WTC11 (cell line): ENCODE results near the gene COPE. TPM values are rescaled to one million over a fixed set of nuclear protein-coding genes. Genes with fewer than 3 reads are reported as not detected.

Experiments
- ATAC-seq: fragments of 200-7000 bp; cut with Tn5 transposase; 2 replicates; pipeline ENCODE4 v1.10.0; 2021; ENCODE audit warnings: mild to moderate bottlenecking, moderate library complexity
- CTCF ChIA-PET: fragments of 300-600 bp; sonication (Branson Sonifier 250); formaldehyde crosslinking; loops from one replicate; lab custom pipeline; 2021; ENCODE audit warnings: antibody characterized with exemption; lab: Charles Lee
- POLR2A ChIA-PET: fragments of 350-600 bp; sonication (Branson Sonifier 250); formaldehyde crosslinking; loops from one replicate; lab custom pipeline; 2021; ENCODE audit warnings: antibody characterized with exemption; lab: Charles Lee
- DNase-seq: peaks from one replicate; pipeline ENCODE4 v3.0.0; 2021; ENCODE audit warnings: low spot score
- H3K27ac Mint-ChIP-seq: 2 replicates; pipeline ENCODE4 v1.8.0; 2021; ENCODE audit warnings: mixed read lengths
- H3K27me3 Mint-ChIP-seq: 2 replicates; pipeline ENCODE4 v1.8.0; 2021; ENCODE audit warnings: low read depth, mild to moderate bottlenecking, moderate library complexity, mixed read lengths
- H3K36me3 Mint-ChIP-seq: 2 replicates; pipeline ENCODE4 v1.8.0; 2021; ENCODE audit warnings: mixed read lengths
- H3K4me1 Mint-ChIP-seq: 2 replicates; pipeline ENCODE4 v1.8.0; 2022; ENCODE audit warnings: mixed read lengths
- H3K4me3 Mint-ChIP-seq: 2 replicates; pipeline ENCODE4 v1.8.0; 2021; ENCODE audit warnings: mild to moderate bottlenecking, moderate library complexity, mixed read lengths
- H3K9me3 Mint-ChIP-seq: 2 replicates; pipeline ENCODE4 v1.8.0; 2021; ENCODE audit warnings: mixed read lengths
- ATF1 ChIP-seq: sonication (generic); formaldehyde crosslinking; IDR thresholded peaks from 2 replicates; pipeline ENCODE4 v1.8.1; 2023; ENCODE audit warnings: mild to moderate bottlenecking, moderate library complexity, missing genetic modification reagents
- GABPB1 ChIP-seq: sonication (generic); formaldehyde crosslinking; IDR thresholded peaks from 2 replicates; pipeline ENCODE4 v1.8.1; 2023; ENCODE audit warnings: mild to moderate bottlenecking, missing genetic modification reagents
- HMGA2 ChIP-seq: fragments of 250-450 bp; sonication (Bioruptor Pico); IDR thresholded peaks from 2 replicates; pipeline ENCODE4 v1.4.0; 2021; ENCODE audit warnings: mild to moderate bottlenecking, moderate library complexity
- MXD4 ChIP-seq: fragments of 250-450 bp; sonication (Bioruptor Pico); IDR thresholded peaks from 2 replicates; pipeline ENCODE4 v1.8.0; 2021; ENCODE audit warnings: mild to moderate bottlenecking, moderate library complexity, borderline replicate concordance
- NFATC4 ChIP-seq: fragments of 250-450 bp; sonication (Bioruptor Pico); IDR thresholded peaks from 2 replicates; pipeline ENCODE4 v1.9.0; 2021; ENCODE audit warnings: mild to moderate bottlenecking
- OVOL2 ChIP-seq: fragments of 250-450 bp; sonication (Bioruptor Pico); IDR thresholded peaks from 2 replicates; pipeline ENCODE4 v1.9.0; 2021; ENCODE audit warnings: mild to moderate bottlenecking, borderline replicate concordance
- SMAD3 ChIP-seq: sonication (generic); formaldehyde crosslinking; IDR thresholded peaks from 2 replicates; pipeline ENCODE4 v1.8.0; 2022; ENCODE audit warnings: missing genetic modification reagents, mild to moderate bottlenecking, borderline replicate concordance
- TCF7 ChIP-seq: sonication (generic); formaldehyde crosslinking; IDR thresholded peaks from 2 replicates; pipeline ENCODE4 v1.8.0; 2022; ENCODE audit warnings: mild to moderate bottlenecking, low read depth, missing genetic modification reagents, moderate library complexity
- TEAD4 ChIP-seq: sonication (generic); formaldehyde crosslinking; IDR thresholded peaks from 2 replicates; pipeline ENCODE4 v1.8.0; 2022; ENCODE audit warnings: mild to moderate bottlenecking, missing genetic modification reagents
- ZNF138 ChIP-seq: sonication (generic); formaldehyde crosslinking; conservative IDR thresholded peaks from 2 replicates; pipeline ENCODE4 v1.8.1; 2022; ENCODE audit warnings: mild to moderate bottlenecking, moderate library complexity, missing genetic modification reagents
- ZNF263 ChIP-seq: sonication (generic); formaldehyde crosslinking; IDR thresholded peaks from 2 replicates; pipeline ENCODE4 v1.8.1; 2022; ENCODE audit warnings: low read depth, mild to moderate bottlenecking, moderate library complexity, missing genetic modification reagents
- ZNF317 ChIP-seq: sonication (generic); formaldehyde crosslinking; IDR thresholded peaks from 2 replicates; pipeline ENCODE4 v1.8.1; 2023; ENCODE audit warnings: low read depth, mild to moderate bottlenecking, moderate library complexity, missing genetic modification reagents, borderline replicate concordance
- ZNF416 ChIP-seq: fragments of 250-450 bp; sonication (Bioruptor Pico); IDR thresholded peaks from 2 replicates; pipeline ENCODE4 v1.9.0; 2021; ENCODE audit warnings: mild to moderate bottlenecking, inconsistent platforms
- ZNF671 ChIP-seq: fragments of 250-450 bp; sonication (Bioruptor Pico); IDR thresholded peaks from 2 replicates; pipeline ENCODE4 v1.8.0; 2021; ENCODE audit warnings: mild to moderate bottlenecking
- total RNA-seq: library from RNA; stranded (reverse); gene quantifications from 3 replicates; pipeline ENCODE4 v1.2.3, GENCODE V29; 2021
- TF ChIP-seq, protein P1 (sequence below): sonication (generic); formaldehyde crosslinking; IDR thresholded peaks from 2 replicates; pipeline ENCODE4 v1.8.0; 2022; ENCODE audit warnings: mild to moderate bottlenecking, missing genetic modification reagents
- TF ChIP-seq, protein P2 (sequence below): sonication (generic); formaldehyde crosslinking; IDR thresholded peaks from 2 replicates; pipeline ENCODE4 v1.8.0; 2022; ENCODE audit warnings: mild to moderate bottlenecking, missing genetic modification reagents
- TF ChIP-seq, protein P3 (sequence below): sonication (generic); formaldehyde crosslinking; IDR thresholded peaks from 2 replicates; pipeline ENCODE4 v1.8.0; 2022; ENCODE audit warnings: mild to moderate bottlenecking, missing genetic modification reagents
- TF ChIP-seq, protein P4 (sequence below): sonication (generic); formaldehyde crosslinking; IDR thresholded peaks from 2 replicates; pipeline ENCODE4 v1.8.1; 2022; ENCODE audit warnings: low read depth, missing genetic modification reagents, borderline replicate concordance
- TF ChIP-seq, protein P5 (sequence below): sonication (generic); formaldehyde crosslinking; conservative IDR thresholded peaks from 2 replicates; pipeline ENCODE4 v1.8.1; 2022; ENCODE audit warnings: mild to moderate bottlenecking, missing genetic modification reagents
- TF ChIP-seq, protein P6 (sequence below): sonication (generic); formaldehyde crosslinking; IDR thresholded peaks from 2 replicates; pipeline ENCODE4 v1.8.0; 2023; ENCODE audit warnings: missing genetic modification reagents
- TF ChIP-seq, protein P7 (sequence below): fragments of 200-600 bp; IDR thresholded peaks from 2 replicates; pipeline ENCODE4 v1.8.0; 2022; ENCODE audit warnings: antibody characterized with exemption

COPE gene
- total RNA-seq, 1 experiment from 2014 or later = 228 TPM

DNA sequence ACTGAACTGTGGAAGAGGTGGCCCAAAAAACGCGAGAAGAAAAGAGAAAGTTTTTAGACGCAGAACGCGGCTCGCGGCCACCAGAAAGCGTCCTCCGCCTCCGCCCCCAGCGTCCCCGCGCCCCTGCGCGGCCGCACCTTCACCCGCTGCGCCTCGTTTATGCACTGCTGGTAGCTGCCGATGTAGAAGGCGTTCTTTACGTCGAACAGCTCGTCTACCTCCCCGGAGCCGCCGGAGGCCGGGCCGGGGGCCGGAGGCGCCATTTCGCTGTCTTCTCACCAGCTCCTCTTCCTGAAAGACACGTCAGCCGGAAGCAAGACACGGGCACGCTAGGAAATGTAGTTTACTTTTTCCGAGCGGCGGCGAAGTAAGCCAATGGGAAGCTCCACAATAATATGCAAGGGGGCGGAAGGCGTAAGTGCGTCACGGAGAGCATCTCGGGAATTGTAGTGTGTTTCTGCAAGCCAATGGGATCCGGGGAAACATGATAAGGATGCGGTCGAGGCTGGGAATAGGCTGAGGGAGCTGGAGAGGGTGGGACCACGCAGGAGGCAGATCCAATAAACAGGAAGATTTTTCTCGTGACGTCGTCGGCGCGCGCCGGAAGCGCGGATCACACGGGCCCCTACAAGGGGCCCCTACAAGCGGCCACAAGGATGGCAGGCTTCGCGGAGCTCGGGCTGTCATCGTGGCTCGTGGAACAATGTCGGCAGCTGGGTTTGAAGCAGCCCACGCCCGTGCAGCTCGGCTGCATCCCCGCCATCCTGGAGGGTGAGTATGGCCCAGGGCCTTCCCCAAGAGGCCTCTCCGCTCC is at the start of gene COPE, which contains the start of gene DDX49 (continued):
- TF ChIP-seq ZNF416 (CRISPR knock-in tag) = 0 out of 2 replicates have a peak, but pooled peaks have one; percentile 50
- peak; percentile 80; the same call in 1 of the 2 replicates for TF ChIP-seq ATF1
- TF ChIP-seq, protein P1, sequence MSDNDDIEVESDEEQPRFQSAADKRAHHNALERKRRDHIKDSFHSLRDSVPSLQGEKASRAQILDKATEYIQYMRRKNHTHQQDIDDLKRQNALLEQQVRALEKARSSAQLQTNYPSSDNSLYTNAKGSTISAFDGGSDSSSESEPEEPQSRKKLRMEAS = peak; percentile 78
- TF ChIP-seq GABPB1 (CRISPR knock-in tag) = peak; percentile 67
- TF ChIP-seq ZNF317 (CRISPR knock-in tag) = no peak
- TF ChIP-seq, protein P2, sequence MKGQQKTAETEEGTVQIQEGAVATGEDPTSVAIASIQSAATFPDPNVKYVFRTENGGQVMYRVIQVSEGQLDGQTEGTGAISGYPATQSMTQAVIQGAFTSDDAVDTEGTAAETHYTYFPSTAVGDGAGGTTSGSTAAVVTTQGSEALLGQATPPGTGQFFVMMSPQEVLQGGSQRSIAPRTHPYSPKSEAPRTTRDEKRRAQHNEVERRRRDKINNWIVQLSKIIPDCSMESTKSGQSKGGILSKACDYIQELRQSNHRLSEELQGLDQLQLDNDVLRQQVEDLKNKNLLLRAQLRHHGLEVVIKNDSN (CRISPR knock-in tag) = peak; percentile 68
- TF ChIP-seq, all 79 proteins: peak for 12

DNA sequence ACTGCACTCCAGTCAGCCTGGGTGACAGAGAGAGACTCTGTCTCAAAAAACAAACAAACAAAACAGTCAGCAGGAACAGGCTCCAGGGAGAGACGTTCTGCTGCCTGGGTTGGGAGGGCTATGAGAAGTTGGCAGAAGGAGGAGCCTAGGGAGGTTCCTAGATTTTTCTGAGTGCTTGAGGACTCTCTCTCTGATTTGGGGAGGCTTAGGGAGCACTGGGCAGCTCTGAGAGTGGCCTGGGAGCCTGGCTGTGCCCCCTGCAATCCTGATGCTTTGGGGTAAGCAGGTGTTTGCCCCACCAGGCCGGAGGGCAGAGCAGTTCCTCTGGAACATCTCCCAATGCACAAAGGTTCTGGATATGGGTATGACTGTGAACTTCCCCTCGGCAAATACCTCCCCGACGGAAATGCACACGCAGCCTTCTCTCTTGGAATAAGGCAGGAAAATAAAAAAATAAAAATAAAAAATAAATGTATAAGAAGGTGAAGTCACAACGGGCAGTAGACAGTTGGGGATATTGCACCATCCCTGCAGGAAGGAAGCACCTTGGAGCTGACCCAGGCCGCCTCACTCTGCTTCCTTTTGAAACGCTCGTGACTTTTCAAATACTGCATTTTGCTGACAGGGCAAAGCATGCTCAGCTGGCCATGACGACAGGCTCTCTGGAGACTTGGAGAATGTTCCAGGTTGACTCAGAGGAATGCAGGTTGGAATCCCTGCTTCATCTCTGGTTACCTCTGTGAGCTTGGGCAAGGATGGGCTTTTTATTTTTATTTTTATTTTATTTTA is 48.4 kb upstream of the COPE start:
- peaks cover 4% of the 10 kb centered on the region; the same call in 1 of the 2 replicates for H3K9me3 Mint-ChIP-seq
- no peak overlapping the region for H3K27ac Mint-ChIP-seq
- no peak for ATAC-seq
- peaks cover 6% of the 10 kb centered on the region; the same call in 1 of the 2 replicates for H3K27me3 Mint-ChIP-seq
- POLR2A ChIA-PET = no interaction called here
- H3K36me3 Mint-ChIP-seq = no peaks in the 10 kb centered on the region
- CTCF ChIA-PET = no interaction called here
- no peak for DNase-seq
- H3K4me1 Mint-ChIP-seq = peaks cover 7% of the 10 kb centered on the region
- H3K4me3 Mint-ChIP-seq = no peak overlapping the region
- TF ChIP-seq HMGA2 (CRISPR knock-in tag) (peak; percentile 48; the same call in 1 of the 2 replicates), ZNF671 (CRISPR knock-in tag) (no peak)

DNA sequence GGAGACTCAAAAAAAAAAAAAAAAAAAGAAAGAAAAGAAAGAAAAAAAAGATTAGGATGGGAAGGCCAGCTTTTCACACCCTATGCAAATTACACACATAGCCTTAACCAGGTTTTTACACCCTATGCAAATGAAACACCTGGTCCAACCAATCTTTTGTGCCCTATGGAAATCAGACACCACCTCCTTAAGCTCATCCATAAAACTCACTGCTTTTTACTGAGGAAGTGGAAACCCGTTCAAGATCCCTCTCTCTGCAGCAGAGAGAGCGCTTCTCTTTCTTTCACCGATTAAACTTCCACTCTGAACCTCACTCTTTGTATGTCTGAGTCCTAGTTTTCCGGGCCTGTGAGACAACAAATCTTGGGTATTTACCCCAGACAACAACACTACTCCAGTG is 47.1 kb upstream of the COPE start:
- Mint-ChIP-seq H3K27me3 (peaks cover 16% of the 10 kb centered on the region), H3K36me3 (no peaks in the 10 kb centered on the region), H3K4me1 (peaks cover 15% of the 10 kb centered on the region), H3K9me3 (peaks cover 4% of the 10 kb centered on the region; the same call in 1 of the 2 replicates), H3K27ac (peak overlapping the region; percentile 67; the same call in 1 of the 2 replicates), H3K4me3 (no peak overlapping the region)
- POLR2A ChIA-PET = no interaction called here
- ATAC-seq (no peak), DNase-seq (no peak)
- CTCF ChIA-PET = interaction anchor here (0.6 to 1.5 kb wide), 5 partner anchors 11 to 71 kb away, joined by 3 to 10 read pairs (median 4); no protein-coding TSS in a partner anchor
- no peak for TF ChIP-seq SMAD3
- TF ChIP-seq, protein P3, sequence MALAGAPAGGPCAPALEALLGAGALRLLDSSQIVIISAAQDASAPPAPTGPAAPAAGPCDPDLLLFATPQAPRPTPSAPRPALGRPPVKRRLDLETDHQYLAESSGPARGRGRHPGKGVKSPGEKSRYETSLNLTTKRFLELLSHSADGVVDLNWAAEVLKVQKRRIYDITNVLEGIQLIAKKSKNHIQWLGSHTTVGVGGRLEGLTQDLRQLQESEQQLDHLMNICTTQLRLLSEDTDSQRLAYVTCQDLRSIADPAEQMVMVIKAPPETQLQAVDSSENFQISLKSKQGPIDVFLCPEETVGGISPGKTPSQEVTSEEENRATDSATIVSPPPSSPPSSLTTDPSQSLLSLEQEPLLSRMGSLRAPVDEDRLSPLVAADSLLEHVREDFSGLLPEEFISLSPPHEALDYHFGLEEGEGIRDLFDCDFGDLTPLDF (CRISPR knock-in tag) = no peak
- TF ChIP-seq TEAD4 = no peak
- no peak for TF ChIP-seq TCF7 (CRISPR knock-in tag)
- no peak for TF ChIP-seq OVOL2
- TF ChIP-seq, protein P4, sequence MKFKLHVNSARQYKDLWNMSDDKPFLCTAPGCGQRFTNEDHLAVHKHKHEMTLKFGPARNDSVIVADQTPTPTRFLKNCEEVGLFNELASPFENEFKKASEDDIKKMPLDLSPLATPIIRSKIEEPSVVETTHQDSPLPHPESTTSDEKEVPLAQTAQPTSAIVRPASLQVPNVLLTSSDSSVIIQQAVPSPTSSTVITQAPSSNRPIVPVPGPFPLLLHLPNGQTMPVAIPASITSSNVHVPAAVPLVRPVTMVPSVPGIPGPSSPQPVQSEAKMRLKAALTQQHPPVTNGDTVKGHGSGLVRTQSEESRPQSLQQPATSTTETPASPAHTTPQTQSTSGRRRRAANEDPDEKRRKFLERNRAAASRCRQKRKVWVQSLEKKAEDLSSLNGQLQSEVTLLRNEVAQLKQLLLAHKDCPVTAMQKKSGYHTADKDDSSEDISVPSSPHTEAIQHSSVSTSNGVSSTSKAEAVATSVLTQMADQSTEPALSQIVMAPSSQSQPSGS (CRISPR knock-in tag) = no peak
- TF ChIP-seq, protein P5, sequence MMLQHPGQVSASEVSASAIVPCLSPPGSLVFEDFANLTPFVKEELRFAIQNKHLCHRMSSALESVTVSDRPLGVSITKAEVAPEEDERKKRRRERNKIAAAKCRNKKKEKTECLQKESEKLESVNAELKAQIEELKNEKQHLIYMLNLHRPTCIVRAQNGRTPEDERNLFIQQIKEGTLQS (CRISPR knock-in tag) = no peak
- TF ChIP-seq NFATC4 (CRISPR knock-in tag) = no peak
- TF ChIP-seq ZNF138 (CRISPR knock-in tag) = no peak
- no peak for TF ChIP-seq MXD4 (CRISPR knock-in tag)
- TF ChIP-seq, protein P6, sequence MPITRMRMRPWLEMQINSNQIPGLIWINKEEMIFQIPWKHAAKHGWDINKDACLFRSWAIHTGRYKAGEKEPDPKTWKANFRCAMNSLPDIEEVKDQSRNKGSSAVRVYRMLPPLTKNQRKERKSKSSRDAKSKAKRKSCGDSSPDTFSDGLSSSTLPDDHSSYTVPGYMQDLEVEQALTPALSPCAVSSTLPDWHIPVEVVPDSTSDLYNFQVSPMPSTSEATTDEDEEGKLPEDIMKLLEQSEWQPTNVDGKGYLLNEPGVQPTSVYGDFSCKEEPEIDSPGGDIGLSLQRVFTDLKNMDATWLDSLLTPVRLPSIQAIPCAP = no peak
- TF ChIP-seq, protein P7, sequence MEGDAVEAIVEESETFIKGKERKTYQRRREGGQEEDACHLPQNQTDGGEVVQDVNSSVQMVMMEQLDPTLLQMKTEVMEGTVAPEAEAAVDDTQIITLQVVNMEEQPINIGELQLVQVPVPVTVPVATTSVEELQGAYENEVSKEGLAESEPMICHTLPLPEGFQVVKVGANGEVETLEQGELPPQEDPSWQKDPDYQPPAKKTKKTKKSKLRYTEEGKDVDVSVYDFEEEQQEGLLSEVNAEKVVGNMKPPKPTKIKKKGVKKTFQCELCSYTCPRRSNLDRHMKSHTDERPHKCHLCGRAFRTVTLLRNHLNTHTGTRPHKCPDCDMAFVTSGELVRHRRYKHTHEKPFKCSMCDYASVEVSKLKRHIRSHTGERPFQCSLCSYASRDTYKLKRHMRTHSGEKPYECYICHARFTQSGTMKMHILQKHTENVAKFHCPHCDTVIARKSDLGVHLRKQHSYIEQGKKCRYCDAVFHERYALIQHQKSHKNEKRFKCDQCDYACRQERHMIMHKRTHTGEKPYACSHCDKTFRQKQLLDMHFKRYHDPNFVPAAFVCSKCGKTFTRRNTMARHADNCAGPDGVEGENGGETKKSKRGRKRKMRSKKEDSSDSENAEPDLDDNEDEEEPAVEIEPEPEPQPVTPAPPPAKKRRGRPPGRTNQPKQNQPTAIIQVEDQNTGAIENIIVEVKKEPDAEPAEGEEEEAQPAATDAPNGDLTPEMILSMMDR = no peak
- TF ChIP-seq ZNF263 (CRISPR knock-in tag) = no peak
